ENCODE measurements around the gene EEIG2. TPM values are rescaled to one million over a fixed set of nuclear protein-coding genes. Genes with fewer than 3 reads are reported as not detected.

EEIG2 gene
- total and polyA plus RNA-seq, 7 donors: 0.51 to 2.1 (median 1.0) TPM

DNA sequence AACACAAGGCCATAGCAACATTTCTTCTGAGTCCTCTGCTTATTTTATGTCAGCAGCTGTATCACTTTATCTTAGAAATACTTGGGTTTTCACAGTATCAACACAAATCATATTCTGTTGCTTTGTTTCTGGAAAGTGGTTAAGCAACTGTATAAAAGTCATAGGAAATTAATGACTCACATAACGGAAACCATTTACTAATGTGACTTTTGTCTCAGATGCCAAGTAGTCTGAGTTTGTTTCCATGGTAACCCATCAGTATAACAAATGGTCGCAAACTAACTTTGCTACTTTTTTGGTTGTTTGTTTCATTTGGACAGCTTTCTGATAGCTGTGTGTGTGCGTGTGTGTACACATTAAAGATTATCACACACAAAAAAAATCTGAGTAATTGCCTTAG, 31.1 kb downstream of the EEIG2 start:
- intact Hi-C loops (cut with DNase I): no loop called here
- Histone ChIP-seq H3K4me1 (no peaks in the 10 kb centered on the region), H3K4me3 (no peak overlapping the region)

GRCh38 chr1:108591466-108591865, 31.6 kb downstream of the EEIG2 start:
- no peak overlapping the region for H3K4me3 ChIP-seq
- H3K27ac ChIP-seq: peak overlapping the region; percentile 56
- peak in 1 of 4 donors; percentile 53 for ATAC-seq
- TF ChIP-seq, protein P1, sequence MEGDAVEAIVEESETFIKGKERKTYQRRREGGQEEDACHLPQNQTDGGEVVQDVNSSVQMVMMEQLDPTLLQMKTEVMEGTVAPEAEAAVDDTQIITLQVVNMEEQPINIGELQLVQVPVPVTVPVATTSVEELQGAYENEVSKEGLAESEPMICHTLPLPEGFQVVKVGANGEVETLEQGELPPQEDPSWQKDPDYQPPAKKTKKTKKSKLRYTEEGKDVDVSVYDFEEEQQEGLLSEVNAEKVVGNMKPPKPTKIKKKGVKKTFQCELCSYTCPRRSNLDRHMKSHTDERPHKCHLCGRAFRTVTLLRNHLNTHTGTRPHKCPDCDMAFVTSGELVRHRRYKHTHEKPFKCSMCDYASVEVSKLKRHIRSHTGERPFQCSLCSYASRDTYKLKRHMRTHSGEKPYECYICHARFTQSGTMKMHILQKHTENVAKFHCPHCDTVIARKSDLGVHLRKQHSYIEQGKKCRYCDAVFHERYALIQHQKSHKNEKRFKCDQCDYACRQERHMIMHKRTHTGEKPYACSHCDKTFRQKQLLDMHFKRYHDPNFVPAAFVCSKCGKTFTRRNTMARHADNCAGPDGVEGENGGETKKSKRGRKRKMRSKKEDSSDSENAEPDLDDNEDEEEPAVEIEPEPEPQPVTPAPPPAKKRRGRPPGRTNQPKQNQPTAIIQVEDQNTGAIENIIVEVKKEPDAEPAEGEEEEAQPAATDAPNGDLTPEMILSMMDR (IDR thresholded peaks at IDR 0.05): no peak
- no peaks in the 10 kb centered on the region for H3K9me3 ChIP-seq
- peak in 1 of 2 donors; percentile 53 for DNase-seq
- WGBS, 3 donors: 71 to 79% (median 73%) methylated on average over 4 of the region's 4 CpGs
- H3K27me3 ChIP-seq (ENCODE audit: insufficient read depth in 3 of 3, low read length in 2 of 3): no peaks in the 10 kb centered on the region
- no peaks in the 10 kb centered on the region for H3K4me1 ChIP-seq
- intact Hi-C loops (cut with DNase I): no loop called here
- H3K36me3 ChIP-seq (ENCODE audit: insufficient read depth in 1 of 2, low read depth in 1 of 2): no peaks in the 10 kb centered on the region

More for the DNA sequence above, 31.1 kb downstream of the EEIG2 start:
- Histone ChIP-seq H3K9me3 (no peaks in the 10 kb centered on the region), H3K27me3 (ENCODE audit: insufficient read depth in 3 of 3, low read length in 2 of 3) (no peaks in the 10 kb centered on the region), H3K36me3 (ENCODE audit: insufficient read depth in 1 of 2, low read depth in 1 of 2) (no peaks in the 10 kb centered on the region), H3K27ac (peak overlapping the region; percentile 56)
- DNase-seq (no peak), ATAC-seq (peak in 3 of 4 donors; percentile 50 to 73 (median 71))
- WGBS, 3 donors: 5 to 15% (median 6%) methylated on average over 3 of the region's 3 CpGs
- TF ChIP-seq, protein P1 (IDR thresholded peaks at IDR 0.05): no peak

DNA sequence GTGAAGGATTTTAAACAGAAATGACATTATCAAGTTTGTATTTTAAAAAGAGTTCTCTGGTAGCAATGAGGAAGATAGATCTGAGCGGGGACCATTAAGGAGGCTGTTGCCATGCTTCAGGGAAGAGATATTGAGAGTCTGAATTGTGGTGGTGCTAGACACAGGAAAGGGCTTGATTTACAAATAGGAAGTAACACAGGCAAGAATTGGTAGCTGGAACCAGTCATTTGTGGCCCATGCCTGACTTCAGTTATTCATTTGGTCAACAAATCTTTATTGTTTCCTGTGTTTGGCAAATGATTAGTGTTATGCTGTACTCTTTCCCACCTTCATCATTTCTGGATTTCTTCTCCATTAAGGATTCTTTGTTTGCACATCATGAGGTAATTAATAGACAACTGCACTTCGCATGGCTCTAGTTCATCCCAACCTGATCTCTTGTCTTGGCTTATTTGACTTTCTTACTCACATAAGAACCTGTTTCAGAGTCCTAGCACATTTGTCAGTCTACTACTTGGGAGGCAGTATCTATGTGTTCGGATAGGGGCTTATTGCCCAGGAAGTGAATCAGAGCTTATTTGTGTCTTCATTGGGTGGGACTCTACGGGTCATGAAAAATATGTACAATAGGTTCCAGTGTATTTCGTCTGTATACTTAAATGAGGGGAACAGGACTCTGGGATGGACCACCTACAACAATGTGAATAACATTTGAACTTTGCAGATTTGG, 32.3 kb downstream of the EEIG2 start:
- H3K36me3 ChIP-seq (ENCODE audit: insufficient read depth in 1 of 2, low read depth in 1 of 2): no peaks in the 10 kb centered on the region
- H3K4me3 ChIP-seq: no peak overlapping the region
- ATAC-seq (no peak), DNase-seq (no peak)
- intact Hi-C loops (cut with DNase I): loop anchor here in 1 of 2 donors (2.0 kb wide), 1 partner anchor 21 kb away; no protein-coding TSS in a partner anchor
- 91 to 93% (median 92%) methylated on average over 5 of the region's 5 CpGs for WGBS, 3 donors
- TF ChIP-seq, protein P1 (IDR thresholded peaks at IDR 0.05): no peak
- peak overlapping the region; percentile 56 for H3K27ac ChIP-seq
- no peaks in the 10 kb centered on the region for H3K9me3 ChIP-seq
- H3K4me1 ChIP-seq: no peaks in the 10 kb centered on the region
- no peaks in the 10 kb centered on the region for H3K27me3 ChIP-seq (ENCODE audit: insufficient read depth in 3 of 3, low read length in 2 of 3)

- Histone ChIP-seq H3K4me1 (no peaks in the 10 kb centered on the region), H3K27ac (no peak overlapping the region)
- WGBS, 3 donors: 94 to 97% (median 94%) methylated on average over 2 of the region's 2 CpGs
These were observed 33.5 kb downstream of the EEIG2 start for GRCh38 chr1:108593448-108593847.

More at GRCh38 chr1:108593448-108593847, 33.5 kb downstream of the EEIG2 start:
- H3K4me3 ChIP-seq: no peak overlapping the region
- TF ChIP-seq, protein P1 (IDR thresholded peaks at IDR 0.05): no peak
- intact Hi-C loops (cut with DNase I): loop anchor here in 1 of 2 donors (2.0 kb wide), 1 partner anchor 19 kb away; no protein-coding TSS in a partner anchor
- no peaks in the 10 kb centered on the region for H3K9me3 ChIP-seq
- DNase-seq (no peak), ATAC-seq (no peak)
- H3K36me3 ChIP-seq (ENCODE audit: insufficient read depth in 1 of 2, low read depth in 1 of 2): no peaks in the 10 kb centered on the region
- H3K27me3 ChIP-seq (ENCODE audit: insufficient read depth in 3 of 3, low read length in 2 of 3): no peaks in the 10 kb centered on the region

All from psoas muscle (tissue), 8 donors.